Esophagus mucosa (tissue), 1 donor: ENCODE data around the gene PEMT. TPM values are rescaled to one million over a fixed set of nuclear protein-coding genes. Genes with fewer than 3 reads are reported as not detected.

Experiments
- ATAC-seq: fragments of 200-7000 bp; cut with Tn5 transposase; one replicate; pipeline ENCODE4 v1.9.1; 2020
- total RNA-seq: library from RNA; stranded (reverse); gene quantifications from one replicate; pipeline ENCODE4 v1.2.4, GENCODE V29; 2023
- donor health status: DM: yes; HTN: yes; CAD: no.

PEMT gene
- total RNA-seq, 1 donor from 2014 or later, result 29.5 TPM

GRCh38 chr17:17552351-17553216 lies 38.9 kb downstream of the PEMT start:
- ATAC-seq, result no peak

GRCh38 chr17:17551361-17551760 lies 40.1 kb downstream of the PEMT start:
- no peak for ATAC-seq

DNA sequence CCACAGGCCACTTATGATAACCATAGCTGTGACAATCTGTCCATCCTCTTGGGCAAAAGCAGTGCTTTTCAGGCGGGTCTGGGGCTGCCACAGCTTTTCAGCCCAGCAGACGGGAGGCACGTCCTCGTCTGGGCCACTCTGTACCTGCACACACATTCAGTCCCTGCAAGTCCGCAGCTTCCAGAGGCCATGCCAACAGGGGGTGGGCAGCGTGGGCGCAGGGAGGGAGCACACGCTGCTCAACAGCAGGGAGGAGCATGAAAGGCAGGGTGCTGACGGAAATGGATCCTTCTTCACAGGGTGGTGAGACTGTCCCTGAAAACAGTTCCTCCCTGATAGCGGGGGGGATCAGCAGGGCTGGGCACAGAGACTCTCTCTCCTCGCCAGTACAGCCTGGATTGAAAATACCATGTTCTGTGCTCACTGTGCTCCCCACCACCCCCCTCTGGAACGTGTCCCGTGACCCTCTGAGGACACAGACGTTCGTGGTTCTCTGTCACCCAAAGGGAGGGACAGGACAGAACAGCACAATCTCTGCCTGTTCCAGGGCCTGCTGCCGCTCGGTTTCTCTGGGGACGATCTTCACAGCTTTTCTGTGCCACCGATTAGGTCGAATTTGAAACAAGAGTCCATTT lies 41.7 kb downstream of the PEMT start:
- ATAC-seq, result no peak

DNA sequence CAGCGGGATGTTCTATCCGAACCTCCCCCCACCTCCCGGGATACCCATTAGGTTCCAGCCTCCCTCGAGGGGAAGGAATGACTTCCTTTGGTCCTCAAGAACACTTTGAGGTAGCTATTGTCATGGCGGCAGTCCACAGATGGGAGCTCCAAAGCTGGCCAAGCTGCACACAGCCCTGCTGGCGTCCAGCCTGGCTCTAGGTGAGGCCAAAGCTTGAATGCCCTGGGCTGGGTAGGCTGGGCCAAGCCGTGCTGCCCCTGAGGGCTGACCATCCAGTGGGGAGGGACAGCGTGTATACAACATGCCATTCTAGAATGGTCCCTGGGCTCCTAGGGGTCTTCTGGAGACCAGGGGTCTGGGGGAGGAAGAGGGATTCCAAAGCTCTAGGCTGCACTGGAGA lies 43.5 kb downstream of the PEMT start:
- ATAC-seq, result no peak

DNA sequence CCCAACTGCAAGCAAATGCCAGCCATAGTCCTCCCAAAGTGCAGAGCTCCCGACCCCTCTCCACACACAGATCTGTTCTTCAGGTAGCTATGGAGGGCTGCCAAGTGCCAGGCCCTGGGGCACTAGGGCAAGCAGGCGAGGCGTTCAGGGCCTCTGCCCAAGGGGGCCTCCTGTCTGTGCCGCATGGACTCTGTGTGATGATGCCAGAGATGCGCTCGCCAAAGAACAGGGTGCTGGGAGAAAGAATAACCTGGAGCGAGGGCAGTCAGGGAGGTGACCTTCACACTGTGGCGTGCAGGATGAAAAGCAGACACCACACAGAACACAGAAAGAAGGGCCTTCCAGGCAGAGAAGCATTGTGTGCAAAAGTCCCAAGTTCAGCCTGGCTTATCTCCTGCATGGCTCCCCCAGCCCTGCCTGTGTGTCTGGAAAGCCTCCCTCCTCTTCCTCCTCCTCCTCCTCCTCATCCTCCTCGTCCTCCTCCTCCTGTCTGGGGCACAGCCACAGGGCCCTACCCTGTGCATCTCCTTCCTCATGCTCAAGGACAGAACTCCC lies 44.2 kb downstream of the PEMT start:
- ATAC-seq, result no peak

DNA sequence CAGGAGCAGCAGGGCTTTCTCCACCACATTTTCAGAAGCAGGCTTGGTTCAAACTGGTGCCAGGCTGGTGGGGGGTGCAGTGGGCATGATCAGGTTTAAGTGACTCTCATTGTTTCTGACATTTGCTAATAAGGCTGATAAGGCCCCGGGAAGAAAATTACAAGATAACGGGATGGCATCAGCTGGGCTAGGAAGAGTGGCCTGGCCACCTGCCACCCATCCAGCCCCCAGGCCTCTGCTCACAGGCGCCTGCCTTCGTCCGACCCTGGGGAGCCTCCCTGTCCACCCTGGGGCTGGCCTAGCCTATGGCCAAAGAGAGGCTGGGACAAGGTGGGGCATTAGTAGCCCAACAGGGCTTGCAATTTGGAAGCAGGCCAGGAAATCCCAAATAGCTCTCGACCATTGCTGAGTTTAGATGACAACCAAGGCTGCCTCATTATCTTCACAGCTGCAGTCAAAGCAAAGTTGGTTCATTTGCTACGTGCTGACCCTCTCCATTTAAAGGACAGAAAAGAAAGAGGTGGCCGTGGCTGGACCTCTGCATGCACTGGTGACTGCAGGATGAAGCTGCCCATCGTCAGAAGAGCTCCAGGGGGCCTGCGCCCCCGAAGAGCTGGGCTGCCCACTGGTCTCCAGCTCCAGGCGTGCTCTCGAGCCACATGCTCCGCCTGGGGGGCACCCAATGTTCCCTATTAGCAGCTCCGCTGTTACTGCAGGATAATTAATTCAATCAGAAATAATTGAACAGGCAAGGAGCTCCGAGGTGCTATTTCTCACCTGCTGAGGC lies 44.9 kb downstream of the PEMT start:
- no peak for ATAC-seq

DNA sequence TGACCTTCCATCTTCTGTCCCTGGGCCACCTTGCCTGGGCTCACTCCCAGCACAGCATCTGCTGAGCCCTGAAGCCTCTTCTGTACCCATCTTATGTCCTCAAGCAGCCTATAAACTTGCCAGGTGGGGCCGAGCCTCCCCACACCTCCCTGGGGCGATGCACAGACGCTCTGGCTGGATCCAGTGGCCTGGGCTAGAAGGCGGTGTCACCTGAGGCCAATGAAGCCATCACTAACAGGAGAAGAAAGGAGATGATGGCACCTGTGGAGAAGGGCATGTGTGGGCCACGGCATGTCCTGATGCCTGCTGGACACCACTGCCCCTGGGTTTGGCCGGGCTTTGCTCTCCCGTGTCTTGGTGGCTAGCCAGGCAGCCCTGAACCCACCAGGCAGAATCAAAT lies 45.5 kb downstream of the PEMT start:
- no peak for ATAC-seq

GRCh38 chr17:17545031-17545820 lies 46.3 kb downstream of the PEMT start:
- no peak for ATAC-seq

DNA sequence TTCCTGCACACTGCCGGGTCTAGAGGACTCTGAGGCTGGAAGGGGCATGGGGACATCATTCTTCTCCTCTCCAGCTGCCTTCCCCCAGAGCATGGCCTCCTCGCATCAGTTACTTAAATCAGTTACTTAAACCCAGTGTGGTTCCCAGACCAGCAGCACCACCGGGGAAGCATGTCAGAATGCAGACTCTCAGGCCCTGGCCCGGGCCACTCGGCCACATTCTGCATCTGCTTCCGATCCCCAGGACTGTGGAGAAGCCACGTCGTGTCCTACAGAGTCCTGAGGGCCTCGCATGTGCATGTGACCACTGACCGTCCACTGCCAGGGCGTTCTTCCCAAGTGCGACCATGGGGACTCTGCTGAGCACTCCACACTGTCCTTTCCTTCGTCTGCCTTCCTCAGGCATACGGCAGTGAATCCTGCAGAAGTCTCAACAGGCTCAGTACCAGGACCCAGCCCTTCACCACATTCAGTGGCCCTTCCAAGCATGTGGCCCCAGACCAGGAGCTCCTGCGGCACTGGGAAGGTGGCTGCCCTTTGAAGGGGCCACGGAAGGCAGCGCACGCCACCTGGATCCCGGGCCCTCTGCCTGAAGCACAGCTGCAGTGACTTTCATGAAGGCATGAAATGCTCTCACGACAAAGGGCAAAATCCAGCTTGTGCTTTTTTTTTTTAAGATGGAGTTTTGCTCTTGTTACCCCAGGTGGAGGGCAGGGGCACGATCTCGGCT lies 48.4 kb downstream of the PEMT start:
- no peak for ATAC-seq

DNA sequence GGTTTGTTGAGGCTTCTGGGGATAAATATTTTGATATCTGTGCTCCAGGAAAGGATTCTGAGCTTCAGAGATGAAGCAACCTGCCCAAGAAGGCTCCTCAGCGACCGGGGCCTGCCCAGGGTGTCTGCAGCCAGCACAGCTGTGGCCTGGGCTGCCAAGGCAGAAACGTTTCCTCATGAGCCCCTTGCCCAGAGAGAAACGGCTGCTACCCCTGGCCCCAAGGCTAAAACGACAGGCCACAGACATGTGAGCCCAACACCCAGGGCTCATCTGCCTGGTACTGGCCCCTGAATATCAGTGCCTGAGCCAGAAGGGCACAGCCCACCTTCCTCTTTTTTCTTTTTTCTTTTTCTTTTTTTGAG lies 49.9 kb downstream of the PEMT start:
- no peak for ATAC-seq

GRCh38 chr17:17540935-17541639 lies 50.4 kb downstream of the PEMT start:
- no peak for ATAC-seq

DNA sequence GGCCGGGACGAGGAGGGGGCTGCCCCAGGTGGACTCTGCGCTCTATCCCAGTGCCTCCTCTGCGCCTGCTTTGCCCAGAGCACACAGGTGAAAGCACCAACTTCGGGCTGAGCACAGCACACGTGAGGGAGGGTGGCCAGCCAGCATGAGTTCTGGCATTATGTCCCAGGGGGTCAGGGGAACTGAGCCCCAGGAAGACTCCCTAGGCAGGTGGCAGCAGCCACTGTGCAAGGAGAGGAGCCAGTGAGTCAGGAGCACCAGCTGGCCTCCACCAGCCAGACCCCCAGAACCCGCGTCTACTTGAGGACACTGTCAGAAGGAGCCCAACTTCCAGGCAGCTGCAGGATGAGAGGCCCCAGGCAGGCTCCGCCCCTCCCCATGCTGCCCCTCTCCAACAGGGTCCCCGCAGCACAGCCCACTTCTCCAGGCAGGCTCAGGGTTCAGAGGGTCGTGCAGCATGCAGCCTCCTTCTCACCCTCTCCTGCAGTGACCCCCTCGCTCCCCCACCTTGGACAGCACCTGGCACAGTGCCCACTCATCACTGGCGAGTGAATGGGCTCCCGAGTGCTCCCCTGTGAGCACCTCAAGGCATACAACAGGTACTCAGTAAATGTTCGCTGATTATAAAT lies 51.1 kb downstream of the PEMT start:
- no peak for ATAC-seq

DNA sequence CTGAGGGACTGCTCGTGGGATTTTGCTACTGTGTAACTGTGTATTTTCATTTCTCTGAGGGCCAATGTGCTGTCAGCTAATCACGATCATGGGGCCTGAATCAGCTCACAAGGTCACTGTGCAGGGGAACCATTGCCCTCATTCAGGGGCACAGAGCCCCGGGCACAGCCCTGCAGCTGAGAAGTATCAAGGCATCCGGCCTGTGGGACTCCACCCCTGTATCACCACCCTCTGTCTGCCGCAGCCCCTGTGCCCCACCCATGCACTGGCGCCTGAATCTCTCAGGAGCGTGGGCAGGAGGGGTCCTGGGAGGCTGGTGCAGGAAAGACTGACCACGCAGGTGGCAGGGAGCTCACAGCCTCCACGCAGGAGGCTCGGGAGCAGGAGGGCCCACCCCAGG lies 51.9 kb downstream of the PEMT start:
- ATAC-seq, result no peak

DNA sequence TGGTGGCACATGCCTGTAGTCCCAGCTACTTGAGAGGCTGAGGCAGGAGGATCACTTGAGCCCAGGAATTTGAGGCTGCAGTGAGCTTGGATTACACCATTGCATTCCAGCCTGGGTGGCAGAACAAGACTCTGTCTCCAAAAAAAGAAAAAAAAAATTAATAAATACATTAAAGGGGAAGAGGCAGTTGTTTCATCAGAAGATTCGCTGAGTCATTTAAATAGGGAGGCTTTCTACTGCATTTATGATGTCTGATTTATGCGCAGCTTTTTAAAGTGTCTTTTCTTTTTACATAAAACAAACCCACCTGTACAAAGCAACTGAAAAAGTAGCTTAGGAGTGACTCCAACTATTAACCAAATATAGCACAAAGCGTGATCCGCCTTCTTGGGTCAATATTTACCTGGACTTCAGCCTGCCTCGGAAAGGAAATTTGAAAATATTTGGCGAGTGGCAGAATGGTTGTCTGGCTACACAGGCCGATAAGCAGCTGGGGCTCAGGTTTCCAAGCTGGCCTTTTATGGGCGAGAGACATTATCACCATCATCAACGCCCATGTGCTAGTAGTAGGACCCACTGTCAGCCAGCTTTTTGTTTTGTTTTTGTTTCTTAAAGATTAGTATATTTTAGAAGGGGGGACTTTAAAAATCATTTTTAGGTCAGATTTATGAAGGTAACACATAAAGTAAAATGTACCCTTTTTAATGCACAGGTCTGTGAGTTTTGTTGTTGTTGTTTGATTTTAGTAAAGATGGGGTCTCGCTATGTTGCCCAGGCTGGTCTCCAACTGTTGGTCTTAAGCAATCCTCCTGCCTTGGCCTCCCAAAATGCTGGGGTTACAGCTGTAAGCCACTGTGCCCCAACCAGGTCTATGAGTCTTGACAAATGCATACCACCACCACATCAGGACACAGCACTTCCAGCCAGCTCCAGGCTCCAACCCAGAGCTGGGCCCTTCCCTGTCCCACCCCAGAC lies 52.8 kb downstream of the PEMT start:
- ATAC-seq, result no peak

DNA sequence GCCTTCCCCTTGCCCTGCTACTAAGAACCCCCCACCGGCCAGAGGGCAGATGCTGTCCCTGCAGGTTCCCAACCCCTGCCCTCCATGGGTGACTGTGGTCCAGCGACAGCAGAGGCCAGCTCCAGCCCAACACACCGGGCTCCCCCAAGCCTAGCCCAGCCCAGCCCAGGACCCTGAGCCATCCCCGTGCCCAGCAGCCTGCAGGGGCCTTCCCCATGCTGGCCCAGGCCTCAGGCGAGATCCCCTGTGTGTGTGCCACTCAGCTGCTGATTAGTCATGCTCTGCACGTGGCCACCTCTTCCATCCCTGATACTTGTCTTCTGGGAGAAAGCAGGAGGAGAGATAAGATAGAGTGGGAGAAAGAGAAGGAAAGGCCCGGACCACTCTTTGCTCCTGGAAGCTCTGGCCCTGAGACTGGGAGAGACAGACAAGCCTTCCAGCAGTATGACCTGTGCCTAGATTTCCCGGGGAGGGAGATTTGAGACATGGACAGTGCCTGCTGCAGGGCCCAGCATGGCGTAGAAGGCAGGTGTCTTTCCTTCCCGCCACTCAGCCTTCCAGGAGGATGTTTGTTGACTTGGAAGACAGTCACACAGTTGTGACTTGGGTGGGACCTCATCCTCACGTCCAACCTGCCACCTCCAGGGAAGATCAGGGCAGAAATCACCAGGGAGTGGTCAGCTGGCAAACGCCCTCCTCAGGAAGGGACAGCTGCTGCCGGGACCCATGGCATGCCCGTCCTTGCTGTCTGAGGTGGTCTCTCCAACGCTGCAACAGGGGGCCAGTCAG lies 54.0 kb downstream of the PEMT start:
- ATAC-seq, result no peak

- no peak for ATAC-seq
Measured at GRCh38 chr17:17536702-17537101, 54.8 kb downstream of the PEMT start.

DNA sequence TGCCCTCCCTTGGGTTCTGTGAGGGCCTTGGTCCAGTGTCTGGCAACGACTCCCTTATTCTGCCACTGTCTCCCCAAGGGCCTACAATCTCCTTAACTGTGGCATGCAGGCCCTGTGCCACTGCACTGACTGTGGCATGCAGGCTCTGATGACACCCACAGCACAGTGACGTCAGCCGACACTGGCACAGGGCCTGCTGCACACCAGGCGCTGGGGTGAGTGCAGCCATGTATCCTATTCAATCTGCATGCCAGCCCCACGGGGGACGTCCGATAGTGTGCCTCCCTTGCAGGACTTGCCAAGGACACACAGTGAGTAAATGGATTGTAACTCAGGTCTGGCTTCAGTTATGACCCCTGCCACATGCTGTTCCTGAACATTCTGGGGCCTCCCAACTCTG lies 55.6 kb downstream of the PEMT start:
- peak; percentile 44 for ATAC-seq

- peak; percentile 82 for ATAC-seq
Measured at GRCh38 chr17:17533901-17534441, 57.5 kb downstream of the PEMT start.
